ENCODE measurements around the gene C16orf95. TPM values are rescaled to one million over a fixed set of nuclear protein-coding genes. Genes with fewer than 3 reads are reported as not detected.

Gene C16orf95
- polyA plus RNA-seq, 3 donors from 2014 or later: 3.2 to 7.7 (median 4.4) TPM

- Mint-ChIP-seq H3K27me3 (ENCODE audit: low read depth in 3 of 3) (peaks cover 0 to 4% (median 2%) of the 10 kb centered on the region in 3 donors), H3K4me3 (no peak overlapping the region), H3K36me3 (no peaks in the 10 kb centered on the region), H3K27ac (no peak overlapping the region), H3K4me1 (peaks cover 5 to 8% of the 10 kb centered on the region in 2 donors), H3K9me3 (no peaks in the 10 kb centered on the region)
- no peak for DNase-seq
Measured at GRCh38 chr16:87323727-87324410, 6.7 kb upstream of the C16orf95 start.

GRCh38 chr16:87322833-87323726 lies 5.9 kb upstream of the C16orf95 start:
- Mint-ChIP-seq H3K9me3 (no peaks in the 10 kb centered on the region), H3K36me3 (no peaks in the 10 kb centered on the region), H3K4me1 (peaks cover 13 to 16% of the 10 kb centered on the region in 2 donors), H3K27me3 (ENCODE audit: low read depth in 3 of 3) (peaks cover 0 to 4% (median 2%) of the 10 kb centered on the region in 3 donors), H3K4me3 (no peak overlapping the region), H3K27ac (no peak overlapping the region)
- DNase-seq: no peak

- Mint-ChIP-seq H3K9me3 (no peaks in the 10 kb centered on the region), H3K36me3 (no peaks in the 10 kb centered on the region), H3K27me3 (ENCODE audit: low read depth in 3 of 3) (peaks cover 2 to 10% (median 9%) of the 10 kb centered on the region in 3 donors), H3K4me3 (no peak overlapping the region), H3K4me1 (peaks cover 18 to 23% of the 10 kb centered on the region in 2 donors), H3K27ac (no peak overlapping the region)
- no peak for DNase-seq
Measured at GRCh38 chr16:87322360-87322759, 5.2 kb upstream of the C16orf95 start.

GRCh38 chr16:87321336-87322107 lies 4.3 kb upstream of the C16orf95 start:
- DNase-seq: no peak
- H3K9me3 Mint-ChIP-seq: no peaks in the 10 kb centered on the region
- H3K27ac Mint-ChIP-seq: peak overlapping the region in 1 of 6 donors; percentile 62
- peaks cover 21 to 25% of the 10 kb centered on the region in 2 donors for H3K4me1 Mint-ChIP-seq
- H3K36me3 Mint-ChIP-seq: no peaks in the 10 kb centered on the region
- H3K27me3 Mint-ChIP-seq (ENCODE audit: low read depth in 3 of 3): peaks cover 6 to 17% (median 12%) of the 10 kb centered on the region in 3 donors
- H3K4me3 Mint-ChIP-seq: no peak overlapping the region

GRCh38 chr16:87320510-87321227 lies 3.5 kb upstream of the C16orf95 start:
- peaks cover 22 to 25% of the 10 kb centered on the region in 2 donors for H3K4me1 Mint-ChIP-seq
- no peaks in the 10 kb centered on the region for H3K9me3 Mint-ChIP-seq
- no peaks in the 10 kb centered on the region for H3K36me3 Mint-ChIP-seq
- DNase-seq: no peak
- H3K27me3 Mint-ChIP-seq (ENCODE audit: low read depth in 3 of 3): peaks cover 6 to 18% (median 12%) of the 10 kb centered on the region in 3 donors
- H3K4me3 Mint-ChIP-seq: no peak overlapping the region
- no peak overlapping the region for H3K27ac Mint-ChIP-seq

- H3K36me3 Mint-ChIP-seq: no peaks in the 10 kb centered on the region
- peaks cover 6 to 18% (median 12%) of the 10 kb centered on the region in 3 donors for H3K27me3 Mint-ChIP-seq (ENCODE audit: low read depth in 3 of 3)
- no peak overlapping the region for H3K27ac Mint-ChIP-seq
- DNase-seq: no peak
- H3K9me3 Mint-ChIP-seq: no peaks in the 10 kb centered on the region
- H3K4me3 Mint-ChIP-seq: no peak overlapping the region
- peaks cover 22 to 25% of the 10 kb centered on the region in 2 donors for H3K4me1 Mint-ChIP-seq
Measured at GRCh38 chr16:87319997-87320491, 2.9 kb upstream of the C16orf95 start.

GRCh38 chr16:87319011-87319410 lies 1.8 kb upstream of the C16orf95 start:
- no peaks in the 10 kb centered on the region for H3K36me3 Mint-ChIP-seq
- peak overlapping the region in 4 of 5 donors; percentile 91 to 97 (median 97) for H3K4me3 Mint-ChIP-seq
- no peaks in the 10 kb centered on the region for H3K9me3 Mint-ChIP-seq

GRCh38 chr16:87317750-87318644 lies 805 bp upstream of the C16orf95 start:
- H3K4me3 Mint-ChIP-seq: peak overlapping the region; percentile 91 to 97 (median 97)
- no peaks in the 10 kb centered on the region for H3K36me3 Mint-ChIP-seq
- H3K27me3 Mint-ChIP-seq (ENCODE audit: low read depth in 3 of 3): peaks cover 6 to 14% (median 12%) of the 10 kb centered on the region in 3 donors
- no peaks in the 10 kb centered on the region for H3K9me3 Mint-ChIP-seq
- H3K27ac Mint-ChIP-seq: peak overlapping the region; percentile 89 to 97 (median 94)
- DNase-seq: no peak
- H3K4me1 Mint-ChIP-seq: peaks cover 19 to 20% of the 10 kb centered on the region in 2 donors

More at GRCh38 chr16:87319011-87319410, 1.8 kb upstream of the C16orf95 start:
- Mint-ChIP-seq H3K27me3 (ENCODE audit: low read depth in 3 of 3) (peaks cover 6 to 14% (median 12%) of the 10 kb centered on the region in 3 donors), H3K4me1 (peaks cover 19 to 20% of the 10 kb centered on the region in 2 donors), H3K27ac (peak overlapping the region in 5 of 6 donors; percentile 59 to 96 (median 90))
- no peak for DNase-seq

GRCh38 chr16:87316450-87316922 lies 706 bp downstream of the C16orf95 start:
- peaks cover 19 to 20% of the 10 kb centered on the region in 2 donors for H3K4me1 Mint-ChIP-seq
- peaks cover 6 to 14% (median 12%) of the 10 kb centered on the region in 3 donors for H3K27me3 Mint-ChIP-seq (ENCODE audit: low read depth in 3 of 3)
- H3K36me3 Mint-ChIP-seq: no peaks in the 10 kb centered on the region
- H3K27ac Mint-ChIP-seq: peak overlapping the region; percentile 89 to 97 (median 94)
- H3K9me3 Mint-ChIP-seq: no peaks in the 10 kb centered on the region
- H3K4me3 Mint-ChIP-seq: peak overlapping the region; percentile 91 to 97 (median 97)
- DNase-seq: no peak

GRCh38 chr16:87314990-87315420 lies 2.2 kb downstream of the C16orf95 start:
- Mint-ChIP-seq H3K27me3 (ENCODE audit: low read depth in 3 of 3) (peaks cover 6 to 14% (median 11%) of the 10 kb centered on the region in 3 donors), H3K4me3 (no peak overlapping the region), H3K9me3 (no peaks in the 10 kb centered on the region), H3K4me1 (peaks cover 19 to 20% of the 10 kb centered on the region in 2 donors), H3K36me3 (no peaks in the 10 kb centered on the region), H3K27ac (peak overlapping the region in 1 of 6 donors; percentile 45)
- no peak for DNase-seq

- DNase-seq: no peak
- Mint-ChIP-seq H3K4me1 (peaks cover 0 to 4% of the 10 kb centered on the region in 2 donors), H3K27me3 (ENCODE audit: low read depth in 3 of 3) (peaks cover under 1 to 4% (median under 1%) of the 10 kb centered on the region in 3 donors), H3K9me3 (no peaks in the 10 kb centered on the region), H3K27ac (no peak overlapping the region), H3K36me3 (peaks cover 3 to 5% (median 4%) of the 10 kb centered on the region in 3 donors), H3K4me3 (no peak overlapping the region)
Measured at GRCh38 chr16:87312008-87312407, 5.2 kb downstream of the C16orf95 start.

GRCh38 chr16:87311387-87311786 lies 5.8 kb downstream of the C16orf95 start:
- no peaks in the 10 kb centered on the region for H3K27me3 Mint-ChIP-seq (ENCODE audit: low read depth in 3 of 3)

More at GRCh38 chr16:87311387-87311786, 5.8 kb downstream of the C16orf95 start:
- Mint-ChIP-seq H3K36me3 (peaks cover 3 to 5% (median 4%) of the 10 kb centered on the region in 3 donors), H3K4me1 (peaks cover 0 to under 1% of the 10 kb centered on the region in 2 donors), H3K9me3 (no peaks in the 10 kb centered on the region), H3K27ac (no peak overlapping the region), H3K4me3 (no peak overlapping the region)
- no peak for DNase-seq
